HepG2 (cell line): ENCODE measurements around the gene CFAP100. TPM values are rescaled to one million over a fixed set of nuclear protein-coding genes. Genes with fewer than 3 reads are reported as not detected.

ENCODE experiments used
- CREM ChIP-seq, 2 experiments: sonication (generic) in 1 of 2; formaldehyde crosslinking in 1 of 2; IDR thresholded peaks; 2 replicates each; pipeline versions ENCODE4 v1.4.0 to v1.6.1; 2016 to 2020; ENCODE audit warnings: antibody characterized with exemption in 1 of 2, mild to moderate bottlenecking in 1 of 2, missing genetic modification reagents in 1 of 2
- DR1 ChIP-seq: sonication (generic); formaldehyde crosslinking; IDR thresholded peaks from 2 replicates; pipeline ENCODE4 v1.8.0; 2021; ENCODE audit warnings: mild to moderate bottlenecking, missing genetic modification reagents, inconsistent platforms
- ERF ChIP-seq: IDR thresholded peaks from 2 replicates; pipeline ENCODE4 v1.6.1; 2018; ENCODE audit warnings: missing biosample characterization, missing genetic modification reagents
- GATAD1 ChIP-seq: IDR thresholded peaks from 2 replicates; pipeline ENCODE4 v1.6.1; 2016; ENCODE audit warnings: missing genetic modification reagents, missing compliant biosample characterization
- KDM1A ChIP-seq: IDR thresholded peaks from 2 replicates; pipeline ENCODE4 v1.6.1; 2016; ENCODE audit warnings: missing compliant biosample characterization
- NR2F2 ChIP-seq: IDR thresholded peaks from 2 replicates; pipeline ENCODE4 v1.6.1; 2012; ENCODE audit warnings: low read depth, inconsistent platforms, borderline replicate concordance
- RELA ChIP-seq: sonication (generic); formaldehyde crosslinking; IDR thresholded peaks from 2 replicates; pipeline ENCODE4 v1.4.0; 2020; ENCODE audit warnings: missing genetic modification reagents
- STAG1 ChIP-seq: sonication (generic); formaldehyde crosslinking; IDR thresholded peaks from 2 replicates; pipeline ENCODE4 v1.4.0; 2020; ENCODE audit warnings: missing genetic modification reagents
- TCF7L2 ChIP-seq: IDR thresholded peaks from 2 replicates; pipeline ENCODE4 v1.6.1; 2011; ENCODE audit warnings: mild to moderate bottlenecking, low read depth, low read length, moderate library complexity
- WIZ ChIP-seq: sonication (generic); formaldehyde crosslinking; IDR thresholded peaks from 2 replicates; pipeline ENCODE4 v1.5.1; 2020; ENCODE audit warnings: mild to moderate bottlenecking, missing genetic modification reagents
- ZC3H4 ChIP-seq: sonication (generic); formaldehyde crosslinking; IDR thresholded peaks from 2 replicates; pipeline ENCODE4 v1.4.0; 2020; ENCODE audit warnings: missing genetic modification reagents, borderline replicate concordance
- ZIK1 ChIP-seq: sonication (generic); formaldehyde crosslinking; IDR thresholded peaks from 2 replicates; pipeline ENCODE4 v1.5.0; 2020; ENCODE audit warnings: mild to moderate bottlenecking, low read depth, missing genetic modification reagents, borderline replicate concordance
- ZNF160 ChIP-seq: sonication (generic); formaldehyde crosslinking; IDR thresholded peaks from 2 replicates; pipeline ENCODE4 v1.8.0; 2022; ENCODE audit warnings: mild to moderate bottlenecking, inconsistent platforms, missing genetic modification reagents
- ZNF510 ChIP-seq: sonication (generic); formaldehyde crosslinking; IDR thresholded peaks from 2 replicates; pipeline ENCODE4 v1.4.0; 2020; ENCODE audit warnings: low read depth, mild to moderate bottlenecking, missing genetic modification reagents
- ZNF543 ChIP-seq: sonication (generic); formaldehyde crosslinking; IDR thresholded peaks from 2 replicates; pipeline ENCODE4 v1.4.0; 2020; ENCODE audit warnings: mild to moderate bottlenecking, missing genetic modification reagents
- ZNF562 ChIP-seq: sonication (generic); formaldehyde crosslinking; IDR thresholded peaks from 2 replicates; pipeline ENCODE4 v1.8.0; 2022; ENCODE audit warnings: missing genetic modification reagents, borderline replicate concordance
- polyA plus RNA-seq, 8 experiments: library from polyadenylated mRNA; depleted of rRNA in 3 of 8; stranded (reverse) in 7 of 8; unstranded in 1 of 8; fragments of >200 nt; fragmentation: Illumina TruSeq in 4 of 8; extraction: Trizol in 4 of 8; gene quantifications; 2 replicates each; pipeline versions ENCODE4 v1.2.1 to v1.2.3, GENCODE V29; 2011 to 2016; ENCODE audit warnings: low read depth in 4 of 8, missing spikeins in 1 of 8, mixed read lengths in 1 of 8; ENCODE audit not compliant: insufficient read depth in 1 of 8
- total RNA-seq, 5 experiments: library from RNA; depleted of rRNA; stranded (reverse); fragments of >200 nt; fragmentation: Illumina TruSeq; extraction: Trizol; gene quantifications; 2 replicates each; pipeline ENCODE4 v1.2.3, GENCODE V29; 2016; ENCODE audit warnings: low read depth in 1 of 5
- TF ChIP-seq, protein P1 (sequence below): sonication (generic); formaldehyde crosslinking; IDR thresholded peaks from 2 replicates; pipeline ENCODE4 v1.5.0; 2020; ENCODE audit warnings: mild to moderate bottlenecking, missing genetic modification reagents, moderate library complexity
- TF ChIP-seq, protein P2 (sequence below): sonication (generic); formaldehyde crosslinking; IDR thresholded peaks from 2 replicates; pipeline ENCODE4 v1.5.1; 2020; ENCODE audit warnings: mild to moderate bottlenecking, missing genetic modification reagents, borderline replicate concordance
- TF ChIP-seq, protein P3 (sequence below): sonication (generic); formaldehyde crosslinking; IDR thresholded peaks from 2 replicates; pipeline ENCODE4 v1.5.1; 2020; ENCODE audit warnings: missing genetic modification reagents, mild to moderate bottlenecking, borderline replicate concordance
- TF ChIP-seq, protein P4 (sequence below): fragments of 450-650 bp; IDR thresholded peaks from 2 replicates; pipeline ENCODE4 v1.6.1; 2017; ENCODE audit warnings: mild to moderate bottlenecking
- TF ChIP-seq, protein P5 (sequence below): sonication (generic); formaldehyde crosslinking; IDR thresholded peaks from 2 replicates; pipeline ENCODE4 v1.5.0; 2020; ENCODE audit warnings: mild to moderate bottlenecking, missing genetic modification reagents

The CFAP100 gene
- total and polyA plus RNA-seq, 2 of the 13 experiments (the other 11 are each of a cell fraction or from before 2014, with no cell fraction given) = 0.32 TPM; not detected in 1

DNA sequence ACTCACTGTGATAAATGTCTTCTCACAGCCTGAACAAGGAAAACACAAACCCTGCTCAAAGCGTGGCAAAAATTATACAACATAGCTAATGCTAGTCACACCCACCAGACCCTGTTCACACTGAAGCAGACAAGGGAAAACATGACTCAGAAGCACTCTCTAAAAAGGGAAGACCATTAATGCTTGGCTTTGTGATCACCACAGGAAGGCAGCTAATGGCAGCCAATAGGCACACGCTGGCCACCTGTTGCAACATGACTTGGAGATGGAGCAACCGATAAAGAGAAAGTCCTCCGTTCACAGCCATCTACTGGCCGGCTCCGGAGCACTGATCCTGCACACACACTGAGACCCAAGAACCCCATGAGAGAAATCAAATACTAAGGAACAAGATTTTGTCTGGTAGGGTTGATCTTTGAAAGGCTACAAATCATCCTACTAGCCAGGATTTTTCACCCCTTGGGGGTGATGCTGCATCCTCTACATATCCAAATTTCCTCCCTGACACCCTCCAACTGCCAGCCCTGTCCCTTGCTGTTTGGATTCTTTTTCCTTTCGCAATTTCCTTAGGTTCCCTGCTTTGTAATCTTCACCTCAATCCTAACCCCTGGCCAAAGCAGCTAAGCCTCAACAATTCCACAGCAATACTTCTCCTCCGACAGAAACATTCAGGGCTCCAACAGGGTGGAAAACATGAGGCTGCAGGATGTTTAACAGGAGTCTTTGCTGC lies 77.7 kb downstream of the CFAP100 start (continued):
- TF ChIP-seq, protein P1, sequence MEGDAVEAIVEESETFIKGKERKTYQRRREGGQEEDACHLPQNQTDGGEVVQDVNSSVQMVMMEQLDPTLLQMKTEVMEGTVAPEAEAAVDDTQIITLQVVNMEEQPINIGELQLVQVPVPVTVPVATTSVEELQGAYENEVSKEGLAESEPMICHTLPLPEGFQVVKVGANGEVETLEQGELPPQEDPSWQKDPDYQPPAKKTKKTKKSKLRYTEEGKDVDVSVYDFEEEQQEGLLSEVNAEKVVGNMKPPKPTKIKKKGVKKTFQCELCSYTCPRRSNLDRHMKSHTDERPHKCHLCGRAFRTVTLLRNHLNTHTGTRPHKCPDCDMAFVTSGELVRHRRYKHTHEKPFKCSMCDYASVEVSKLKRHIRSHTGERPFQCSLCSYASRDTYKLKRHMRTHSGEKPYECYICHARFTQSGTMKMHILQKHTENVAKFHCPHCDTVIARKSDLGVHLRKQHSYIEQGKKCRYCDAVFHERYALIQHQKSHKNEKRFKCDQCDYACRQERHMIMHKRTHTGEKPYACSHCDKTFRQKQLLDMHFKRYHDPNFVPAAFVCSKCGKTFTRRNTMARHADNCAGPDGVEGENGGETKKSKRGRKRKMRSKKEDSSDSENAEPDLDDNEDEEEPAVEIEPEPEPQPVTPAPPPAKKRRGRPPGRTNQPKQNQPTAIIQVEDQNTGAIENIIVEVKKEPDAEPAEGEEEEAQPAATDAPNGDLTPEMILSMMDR (CRISPR knock-in tag) = peak; percentile 47
- TF ChIP-seq ZC3H4 (CRISPR knock-in tag) (no peak), ZNF543 (CRISPR knock-in tag) (no peak), STAG1 (CRISPR knock-in tag) (no peak), ZNF510 (CRISPR knock-in tag) (no peak), TCF7L2 (no peak), ZNF160 (CRISPR knock-in tag) (no peak), ZIK1 (CRISPR knock-in tag) (no peak), GATAD1 (CRISPR knock-in tag) (peak; percentile 52; the same call in 1 of the 2 replicates), RELA (no peak), KDM1A (CRISPR knock-in tag) (no peak), DR1 (CRISPR knock-in tag) (no peak), ZNF562 (CRISPR knock-in tag) (no peak), ERF (CRISPR knock-in tag) (peak; percentile 71; the same call in 1 of the 2 replicates), CREM (IDR thresholded peaks at IDR 0.05) (0 out of 2 replicates have a peak, but pooled peaks have one; percentile 49), CREM (CRISPR knock-in tag; IDR thresholded peaks at IDR 0.05) (no peak), WIZ (CRISPR knock-in tag) (no peak), NR2F2 (no peak)
- TF ChIP-seq, protein P2, sequence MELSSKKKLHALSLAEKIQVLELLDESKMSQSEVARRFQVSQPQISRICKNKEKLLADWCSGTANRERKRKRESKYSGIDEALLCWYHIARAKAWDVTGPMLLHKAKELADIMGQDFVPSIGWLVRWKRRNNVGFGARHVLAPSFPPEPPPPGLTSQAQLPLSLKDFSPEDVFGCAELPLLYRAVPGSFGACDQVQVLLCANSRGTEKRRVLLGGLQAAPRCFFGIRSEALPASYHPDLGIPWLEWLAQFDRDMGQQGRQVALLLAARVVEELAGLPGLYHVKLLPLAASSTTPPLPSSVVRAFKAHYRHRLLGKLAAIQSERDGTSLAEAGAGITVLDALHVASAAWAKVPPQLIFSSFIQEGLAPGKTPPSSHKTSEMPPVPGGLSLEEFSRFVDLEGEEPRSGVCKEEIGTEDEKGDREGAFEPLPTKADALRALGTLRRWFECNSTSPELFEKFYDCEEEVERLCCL (CRISPR knock-in tag) = no peak
- TF ChIP-seq, protein P3, sequence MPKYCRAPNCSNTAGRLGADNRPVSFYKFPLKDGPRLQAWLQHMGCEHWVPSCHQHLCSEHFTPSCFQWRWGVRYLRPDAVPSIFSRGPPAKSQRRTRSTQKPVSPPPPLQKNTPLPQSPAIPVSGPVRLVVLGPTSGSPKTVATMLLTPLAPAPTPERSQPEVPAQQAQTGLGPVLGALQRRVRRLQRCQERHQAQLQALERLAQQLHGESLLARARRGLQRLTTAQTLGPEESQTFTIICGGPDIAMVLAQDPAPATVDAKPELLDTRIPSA (CRISPR knock-in tag) = no peak
- TF ChIP-seq, protein P4, sequence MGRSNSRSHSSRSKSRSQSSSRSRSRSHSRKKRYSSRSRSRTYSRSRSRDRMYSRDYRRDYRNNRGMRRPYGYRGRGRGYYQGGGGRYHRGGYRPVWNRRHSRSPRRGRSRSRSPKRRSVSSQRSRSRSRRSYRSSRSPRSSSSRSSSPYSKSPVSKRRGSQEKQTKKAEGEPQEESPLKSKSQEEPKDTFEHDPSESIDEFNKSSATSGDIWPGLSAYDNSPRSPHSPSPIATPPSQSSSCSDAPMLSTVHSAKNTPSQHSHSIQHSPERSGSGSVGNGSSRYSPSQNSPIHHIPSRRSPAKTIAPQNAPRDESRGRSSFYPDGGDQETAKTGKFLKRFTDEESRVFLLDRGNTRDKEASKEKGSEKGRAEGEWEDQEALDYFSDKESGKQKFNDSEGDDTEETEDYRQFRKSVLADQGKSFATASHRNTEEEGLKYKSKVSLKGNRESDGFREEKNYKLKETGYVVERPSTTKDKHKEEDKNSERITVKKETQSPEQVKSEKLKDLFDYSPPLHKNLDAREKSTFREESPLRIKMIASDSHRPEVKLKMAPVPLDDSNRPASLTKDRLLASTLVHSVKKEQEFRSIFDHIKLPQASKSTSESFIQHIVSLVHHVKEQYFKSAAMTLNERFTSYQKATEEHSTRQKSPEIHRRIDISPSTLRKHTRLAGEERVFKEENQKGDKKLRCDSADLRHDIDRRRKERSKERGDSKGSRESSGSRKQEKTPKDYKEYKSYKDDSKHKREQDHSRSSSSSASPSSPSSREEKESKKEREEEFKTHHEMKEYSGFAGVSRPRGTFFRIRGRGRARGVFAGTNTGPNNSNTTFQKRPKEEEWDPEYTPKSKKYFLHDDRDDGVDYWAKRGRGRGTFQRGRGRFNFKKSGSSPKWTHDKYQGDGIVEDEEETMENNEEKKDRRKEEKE = no peak
- TF ChIP-seq, protein P5, sequence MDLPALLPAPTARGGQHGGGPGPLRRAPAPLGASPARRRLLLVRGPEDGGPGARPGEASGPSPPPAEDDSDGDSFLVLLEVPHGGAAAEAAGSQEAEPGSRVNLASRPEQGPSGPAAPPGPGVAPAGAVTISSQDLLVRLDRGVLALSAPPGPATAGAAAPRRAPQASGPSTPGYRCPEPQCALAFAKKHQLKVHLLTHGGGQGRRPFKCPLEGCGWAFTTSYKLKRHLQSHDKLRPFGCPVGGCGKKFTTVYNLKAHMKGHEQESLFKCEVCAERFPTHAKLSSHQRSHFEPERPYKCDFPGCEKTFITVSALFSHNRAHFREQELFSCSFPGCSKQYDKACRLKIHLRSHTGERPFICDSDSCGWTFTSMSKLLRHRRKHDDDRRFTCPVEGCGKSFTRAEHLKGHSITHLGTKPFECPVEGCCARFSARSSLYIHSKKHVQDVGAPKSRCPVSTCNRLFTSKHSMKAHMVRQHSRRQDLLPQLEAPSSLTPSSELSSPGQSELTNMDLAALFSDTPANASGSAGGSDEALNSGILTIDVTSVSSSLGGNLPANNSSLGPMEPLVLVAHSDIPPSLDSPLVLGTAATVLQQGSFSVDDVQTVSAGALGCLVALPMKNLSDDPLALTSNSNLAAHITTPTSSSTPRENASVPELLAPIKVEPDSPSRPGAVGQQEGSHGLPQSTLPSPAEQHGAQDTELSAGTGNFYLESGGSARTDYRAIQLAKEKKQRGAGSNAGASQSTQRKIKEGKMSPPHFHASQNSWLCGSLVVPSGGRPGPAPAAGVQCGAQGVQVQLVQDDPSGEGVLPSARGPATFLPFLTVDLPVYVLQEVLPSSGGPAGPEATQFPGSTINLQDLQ (CRISPR knock-in tag) = no peak
